Stomach smooth muscle (tissue), 2 donors: ENCODE measurements around the gene CDH23.

Experiments used
- H3K27ac ChIP-seq: one replicate; pipeline ENCODE4 v1.7.0; 2013; ENCODE audit warnings: mild to moderate bottlenecking, low read length, inconsistent platforms
- H3K27me3 ChIP-seq, 2 donors: one replicate each; pipeline ENCODE4 v1.7.0; 2013; ENCODE audit warnings: low read length in 2 of 2; ENCODE audit not compliant: insufficient read depth in 2 of 2, control insufficient read depth in 1 of 2
- H3K36me3 ChIP-seq, 2 donors: one replicate each; pipeline ENCODE4 v1.7.0; 2013; ENCODE audit warnings: low read length in 2 of 2; ENCODE audit not compliant: control insufficient read depth in 2 of 2, insufficient read depth in 2 of 2
- H3K4me1 ChIP-seq: one replicate; pipeline ENCODE4 v1.7.0; 2013; ENCODE audit warnings: low read length; ENCODE audit not compliant: control insufficient read depth, insufficient read depth
- H3K4me3 ChIP-seq, 2 donors: one replicate each; pipeline ENCODE4 v1.7.0; 2013; ENCODE audit warnings: low read length in 2 of 2
- H3K9ac ChIP-seq, 2 donors: one replicate each; pipeline ENCODE4 v1.7.0; 2013; ENCODE audit warnings: low read length in 2 of 2, mild to moderate bottlenecking in 1 of 2
- H3K9me3 ChIP-seq, 2 donors: one replicate each; pipeline ENCODE4 v1.7.0; 2013; ENCODE audit warnings: low read length in 2 of 2; ENCODE audit not compliant: control insufficient read depth in 2 of 2
- donor health status: healthy.
- donor health status: Pancreatic carcinoma.

Gene CDH23

DNA sequence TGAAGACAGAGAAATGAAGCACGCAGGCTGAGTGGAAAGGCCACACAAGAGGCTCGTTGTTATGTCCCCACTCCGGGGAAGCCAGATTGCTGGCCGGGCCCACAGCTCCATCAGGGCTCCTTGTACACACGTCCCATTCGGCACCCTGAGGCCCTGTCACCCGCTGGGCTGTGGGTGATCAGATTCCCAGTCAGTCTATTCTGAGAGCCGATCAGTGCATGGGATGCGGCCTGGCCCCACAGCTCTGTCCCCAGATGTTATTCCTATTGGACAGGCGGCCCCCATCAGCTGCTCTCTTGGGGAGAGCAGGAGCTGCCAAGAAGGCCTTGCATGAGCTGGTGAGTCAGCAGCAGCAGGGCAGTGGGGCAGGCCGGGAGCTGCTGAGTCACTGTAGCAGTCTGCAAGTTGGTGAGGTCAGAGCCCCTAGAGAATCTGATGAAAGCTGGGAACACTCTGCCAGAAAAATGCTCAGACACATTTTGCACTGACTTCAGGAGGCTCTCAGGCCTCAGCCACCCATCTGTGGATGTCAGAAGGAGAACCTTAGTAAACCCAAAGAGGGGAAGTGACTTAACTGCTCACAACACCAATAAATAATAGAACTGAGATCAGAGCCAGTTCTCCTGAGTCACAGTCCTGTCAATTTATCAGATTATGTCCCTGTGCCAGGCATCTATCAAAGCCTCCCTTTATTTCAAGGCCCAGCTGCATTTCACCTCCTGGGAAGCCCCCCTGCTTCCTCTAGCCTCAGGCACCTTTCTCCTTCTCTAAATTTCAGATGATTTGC lies 463.7 kb downstream of the CDH23 start:
- Histone ChIP-seq H3K9ac (peak overlapping the region; percentile 66 to 76), H3K4me3 (peak overlapping the region; percentile 20 to 52), H3K27me3 (no peaks in the 10 kb centered on the region), H3K9me3 (no peaks in the 10 kb centered on the region), H3K36me3 (no peaks in the 10 kb centered on the region), H3K27ac (peak overlapping the region; percentile 97), H3K4me1 (peaks cover 14% of the 10 kb centered on the region)

DNA sequence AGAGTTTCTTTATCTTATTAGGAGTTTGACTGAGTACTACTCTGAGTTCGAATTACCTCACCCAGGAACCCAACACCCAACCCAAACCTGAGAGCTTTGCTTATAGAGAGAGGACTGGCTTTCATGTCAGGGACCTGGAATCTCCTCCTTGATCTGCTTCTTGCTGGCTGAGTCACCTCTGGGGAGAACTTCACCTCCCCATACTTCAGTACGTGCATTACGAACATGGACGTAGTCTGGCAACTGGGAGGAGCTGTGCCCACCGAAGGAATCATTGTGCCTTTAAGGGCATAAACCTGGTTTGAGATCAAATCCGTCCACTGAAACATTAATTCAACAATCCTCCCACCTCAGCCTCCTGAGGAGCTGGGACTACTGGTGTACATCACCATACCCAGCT lies 466.5 kb downstream of the CDH23 start:
- Histone ChIP-seq H3K4me1 (peaks cover 14% of the 10 kb centered on the region), H3K9me3 (no peaks in the 10 kb centered on the region), H3K4me3 (no peak overlapping the region), H3K36me3 (no peaks in the 10 kb centered on the region), H3K9ac (no peak overlapping the region), H3K27me3 (no peaks in the 10 kb centered on the region), H3K27ac (no peak overlapping the region)

DNA sequence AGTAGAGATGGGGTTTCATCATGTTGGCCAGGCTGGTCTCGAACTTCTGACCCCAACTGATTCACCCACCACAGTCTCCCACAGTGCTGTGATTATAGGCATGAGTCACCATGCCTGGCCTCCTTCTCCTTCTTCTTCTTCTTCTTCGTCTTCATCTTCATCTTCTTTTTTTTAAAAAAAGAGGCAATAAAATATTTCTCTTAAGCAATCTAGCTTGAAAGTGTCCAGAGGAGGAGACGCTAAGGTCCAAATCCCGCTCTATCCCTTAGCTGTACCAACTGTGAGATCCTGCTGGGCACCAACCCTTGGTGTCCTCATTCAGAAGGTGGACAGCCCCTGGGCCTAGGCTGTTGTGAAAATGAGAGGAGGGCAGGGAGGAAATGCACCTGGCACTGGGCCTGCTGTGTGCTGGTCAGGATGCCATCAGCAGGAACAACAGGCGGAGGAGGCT lies 468.2 kb downstream of the CDH23 start:
- Histone ChIP-seq H3K27ac (no peak overlapping the region), H3K4me3 (no peak overlapping the region), H3K4me1 (peaks cover 14% of the 10 kb centered on the region), H3K9me3 (no peaks in the 10 kb centered on the region), H3K9ac (no peak overlapping the region), H3K36me3 (no peaks in the 10 kb centered on the region), H3K27me3 (no peaks in the 10 kb centered on the region)
